GF-D8 (cell line): ENCODE data around the gene MYOZ3.

ENCODE experiments used
- DNase-seq: peaks from one replicate; lab custom pipeline; 2025; lab: John Stamatoyannopoulos, UW

Gene MYOZ3

GRCh38 chr5:150661086-150661485 is at the start of gene MYOZ3:
TSS of gene MYOZ3 (plus strand) at chr5:150661251. CDS start at chr5:150662942, 1,691 bp downstream.
- no peak for DNase-seq

GRCh38 chr5:150612405-150612804 is 48.6 kb upstream of the MYOZ3 start:
- DNase-seq, result no peak

GRCh38 chr5:150612905-150613670 is 48.0 kb upstream of the MYOZ3 start:
- no peak for DNase-seq

GRCh38 chr5:150613991-150614660 is 46.9 kb upstream of the MYOZ3 start:
- DNase-seq, result no peak

- DNase-seq, result no peak
These were observed 46.4 kb upstream of the MYOZ3 start for GRCh38 chr5:150614661-150615060.

GRCh38 chr5:150615141-150615699 is 45.8 kb upstream of the MYOZ3 start:
- DNase-seq, result no peak

- no peak for DNase-seq
These were observed 45.0 kb upstream of the MYOZ3 start for GRCh38 chr5:150616024-150616470.

GRCh38 chr5:150616506-150616905 is 44.5 kb upstream of the MYOZ3 start:
- DNase-seq, result no peak

GRCh38 chr5:150618163-150618562 is 42.9 kb upstream of the MYOZ3 start:
- no peak for DNase-seq

GRCh38 chr5:150618588-150619281 is 42.3 kb upstream of the MYOZ3 start:
- no peak for DNase-seq

GRCh38 chr5:150619359-150620230 is 41.5 kb upstream of the MYOZ3 start:
- no peak for DNase-seq

- no peak for DNase-seq
These were observed 39.8 kb upstream of the MYOZ3 start for GRCh38 chr5:150621301-150621700.

- DNase-seq, result no peak
These were observed 38.9 kb upstream of the MYOZ3 start for GRCh38 chr5:150622157-150622556.

- DNase-seq, result no peak
These were observed 37.7 kb upstream of the MYOZ3 start for GRCh38 chr5:150623152-150623877.

- DNase-seq, result no peak
These were observed 37.2 kb upstream of the MYOZ3 start for GRCh38 chr5:150623878-150624216.

GRCh38 chr5:150624334-150625163 is 36.5 kb upstream of the MYOZ3 start:
- DNase-seq, result no peak

- DNase-seq, result no peak
These were observed 35.9 kb upstream of the MYOZ3 start for GRCh38 chr5:150625164-150625535.

GRCh38 chr5:150625831-150626746 is 35.0 kb upstream of the MYOZ3 start:
- no peak for DNase-seq

GRCh38 chr5:150626853-150627276 is 34.2 kb upstream of the MYOZ3 start:
- no peak for DNase-seq
